Measurements from ENCODE around the gene GPR62. TPM values are rescaled to one million over a fixed set of nuclear protein-coding genes. Genes with fewer than 3 reads are reported as not detected.

Gene GPR62
- total RNA-seq (0.09 TPM), polyA plus RNA-seq (ENCODE audit: insufficient read depth, low read depth, low replicate concordance) (0.41 TPM)
- long read RNA-seq, donor 1, transcript GPR62-201 (1 exons, 2,191 nt): major isoform, 54 of 94 reads
- long read RNA-seq, donor 1, partial matches to known transcripts: 17 of 94 reads
- long read RNA-seq, donor 1, other reads (novel, unspliced or antisense): 23 of 94 reads
- long read RNA-seq, donor 2, transcript GPR62-201 (1 exons, 2,191 nt): major isoform, 60 of 60 reads
- long read RNA-seq, donor 2, partial matches to known transcripts: 0 of 60 reads
- long read RNA-seq, donor 2, other reads (novel, unspliced or antisense): 0 of 60 reads
- long read RNA-seq, donor 3, transcript GPR62-201 (1 exons, 2,191 nt): major isoform, 51 of 51 reads
- long read RNA-seq, donor 3, partial matches to known transcripts: 0 of 51 reads
- long read RNA-seq, donor 3, other reads (novel, unspliced or antisense): 0 of 51 reads
- long read RNA-seq, donor 4, transcript GPR62-201 (1 exons, 2,191 nt): major isoform, 51 of 110 reads
- long read RNA-seq, donor 4, partial matches to known transcripts: 23 of 110 reads
- long read RNA-seq, donor 4, other reads (novel, unspliced or antisense): 36 of 110 reads
- long read RNA-seq, donor 5, transcript GPR62-201 (1 exons, 2,191 nt): major isoform, 7 of 7 reads
- long read RNA-seq, donor 5, partial matches to known transcripts: 0 of 7 reads
- long read RNA-seq, donor 5, other reads (novel, unspliced or antisense): 0 of 7 reads
- long read RNA-seq, donor 6, transcript GPR62-201 (1 exons, 2,191 nt): major isoform, 37 of 37 reads
- long read RNA-seq, donor 6, partial matches to known transcripts: 0 of 37 reads
- long read RNA-seq, donor 6, other reads (novel, unspliced or antisense): 0 of 37 reads
- long read RNA-seq, donor 7, partial matches to known transcripts: 0 of 1 reads
- long read RNA-seq, donor 7, other reads (novel, unspliced or antisense): 0 of 1 reads
- long read RNA-seq, donor 8, transcript GPR62-201 (1 exons, 2,191 nt): major isoform, 44 of 44 reads
- long read RNA-seq, donor 8, partial matches to known transcripts: 0 of 44 reads
- long read RNA-seq, donor 8, other reads (novel, unspliced or antisense): 0 of 44 reads
- long read RNA-seq, donor 9, transcript GPR62-201 (1 exons, 2,191 nt): major isoform, 20 of 20 reads
- long read RNA-seq, donor 9, partial matches to known transcripts: 0 of 20 reads
- long read RNA-seq, donor 9, other reads (novel, unspliced or antisense): 0 of 20 reads
- long read RNA-seq, donor 10, transcript GPR62-201 (1 exons, 2,191 nt): major isoform, 93 of 93 reads
- long read RNA-seq, donor 10, partial matches to known transcripts: 0 of 93 reads
- long read RNA-seq, donor 10, other reads (novel, unspliced or antisense): 0 of 93 reads

- no peak for FAIRE-seq
- Histone ChIP-seq H3K27ac (ENCODE audit: low read depth in 2 of 2, low read length in 2 of 2) (peak within 1 kb of the TSS in 1 of 2 donors; percentile 23), H3K4me3 (ENCODE audit: low read length in 3 of 3) (peak within 1 kb of the TSS in 1 of 3 donors; percentile 43), H3K9me3 (ENCODE audit: control insufficient read depth in 2 of 3, insufficient read depth in 1 of 3, low read length in 3 of 3) (no peaks in the 10 kb centered on the region), H3K27me3 (ENCODE audit: control insufficient read depth, insufficient read depth, low read length) (no peaks in the 10 kb centered on the region), H3K9ac (ENCODE audit: low read length in 3 of 3) (peak within 1 kb of the TSS in 1 of 3 donors; percentile 35), H3K4me1 (ENCODE audit: control insufficient read depth in 2 of 3, insufficient read depth in 2 of 3, low read depth in 1 of 3, low read length in 3 of 3) (peaks cover 0 to 12% (median 0%) of the 10 kb centered on the region in 3 donors), H3K36me3 (ENCODE audit: control insufficient read depth in 2 of 3, insufficient read depth in 3 of 3, low read length in 3 of 3) (no peaks in the 10 kb centered on the region)
- intact Hi-C loops (cut with DNase I): no loop called here
- no peak for TF ChIP-seq CTCF (IDR thresholded peaks at IDR 0.05; ENCODE audit: borderline replicate concordance, extremely low read depth, insufficient read depth)
- peak in 1 of 5 donors; percentile 75 for DNase-seq
Measured at GRCh38 chr3:51955175-51955892, at the start of gene GPR62. TSS of gene GPR62 (plus strand) at chr3:51955381. CDS start at chr3:51955653, 272 bp downstream.

GRCh38 chr3:51908026-51908425 is 47.2 kb upstream of the GPR62 start:
- H3K27ac ChIP-seq (ENCODE audit: low read depth in 2 of 2, low read length in 2 of 2): no peak overlapping the region
- H3K9me3 ChIP-seq (ENCODE audit: control insufficient read depth in 2 of 3, insufficient read depth in 1 of 3, low read length in 3 of 3): no peaks in the 10 kb centered on the region
- H3K36me3 ChIP-seq (ENCODE audit: control insufficient read depth in 2 of 3, insufficient read depth in 3 of 3, low read length in 3 of 3): no peaks in the 10 kb centered on the region
- no peak for TF ChIP-seq CTCF (IDR thresholded peaks at IDR 0.05; ENCODE audit: borderline replicate concordance, extremely low read depth, insufficient read depth)
- no peaks in the 10 kb centered on the region for H3K27me3 ChIP-seq (ENCODE audit: control insufficient read depth, insufficient read depth, low read length)
- H3K4me3 ChIP-seq (ENCODE audit: low read length in 3 of 3): no peak overlapping the region
- FAIRE-seq: no peak
- H3K4me1 ChIP-seq (ENCODE audit: control insufficient read depth in 2 of 3, insufficient read depth in 2 of 3, low read depth in 1 of 3, low read length in 3 of 3): no peaks in the 10 kb centered on the region
- intact Hi-C loops (cut with DNase I): no loop called here
- no peak for DNase-seq
- no peak overlapping the region for H3K9ac ChIP-seq (ENCODE audit: low read length in 3 of 3)

- FAIRE-seq (no peak), DNase-seq (no peak)
- Histone ChIP-seq H3K4me3 (ENCODE audit: low read length in 3 of 3) (no peak overlapping the region), H3K27ac (ENCODE audit: low read depth in 2 of 2, low read length in 2 of 2) (no peak overlapping the region), H3K9me3 (ENCODE audit: control insufficient read depth in 2 of 3, insufficient read depth in 1 of 3, low read length in 3 of 3) (no peaks in the 10 kb centered on the region), H3K9ac (ENCODE audit: low read length in 3 of 3) (no peak overlapping the region), H3K36me3 (ENCODE audit: control insufficient read depth in 2 of 3, insufficient read depth in 3 of 3, low read length in 3 of 3) (no peaks in the 10 kb centered on the region), H3K4me1 (ENCODE audit: control insufficient read depth in 2 of 3, insufficient read depth in 2 of 3, low read depth in 1 of 3, low read length in 3 of 3) (no peaks in the 10 kb centered on the region), H3K27me3 (ENCODE audit: control insufficient read depth, insufficient read depth, low read length) (no peaks in the 10 kb centered on the region)
- intact Hi-C loops (cut with DNase I): no loop called here
- no peak for TF ChIP-seq CTCF (IDR thresholded peaks at IDR 0.05; ENCODE audit: borderline replicate concordance, extremely low read depth, insufficient read depth)
Measured at GRCh38 chr3:51916418-51916817, 38.8 kb upstream of the GPR62 start.
